Nucleus accumbens (tissue), 56 donors: ENCODE data around the gene PDE10A.

Experiments used
- DNase-seq, 56 donors: peaks; one replicate each; lab custom pipeline; 2025; lab: John Stamatoyannopoulos, UW

The PDE10A gene

DNA sequence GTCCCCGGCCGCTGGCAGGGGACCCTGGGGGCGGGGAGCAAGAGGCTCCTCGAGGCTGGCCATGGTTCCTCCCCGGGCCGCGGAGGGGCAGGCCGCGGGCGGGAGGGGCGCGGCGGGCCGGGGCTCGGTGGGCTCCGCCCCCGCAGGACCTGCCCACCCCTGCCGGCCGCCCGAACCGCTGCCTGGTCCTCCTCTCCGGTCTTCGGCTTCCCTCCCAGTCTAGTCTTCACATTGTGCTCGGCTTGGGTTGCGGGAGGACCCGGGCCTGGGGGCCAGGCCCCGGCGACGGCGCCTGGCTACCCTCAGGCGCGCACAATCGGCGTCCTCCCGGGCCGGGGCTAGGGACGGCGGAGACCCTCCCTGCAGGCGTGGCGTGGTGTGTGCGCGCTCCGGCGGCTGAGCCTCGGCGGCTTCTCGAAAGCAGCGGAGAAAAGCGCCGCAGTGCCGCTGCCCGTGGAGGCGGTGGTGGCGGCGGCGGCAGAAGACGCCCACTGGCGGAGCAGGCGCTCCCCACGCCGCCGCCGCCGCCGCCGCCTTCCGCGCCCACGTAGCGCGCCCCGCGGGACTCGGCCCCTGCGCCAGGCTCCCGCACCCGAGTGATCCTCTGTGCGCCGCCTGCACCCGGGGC, at the start of gene PDE10A:
Gene PDE10A (minus strand): TSS at position 493 of the 628 bp plus-strand sequence. CDS start 430 bp downstream, at position 63.
- DNase-seq = peak in 11 of 56 donors; percentile 18 to 73 (median 47)

DNA sequence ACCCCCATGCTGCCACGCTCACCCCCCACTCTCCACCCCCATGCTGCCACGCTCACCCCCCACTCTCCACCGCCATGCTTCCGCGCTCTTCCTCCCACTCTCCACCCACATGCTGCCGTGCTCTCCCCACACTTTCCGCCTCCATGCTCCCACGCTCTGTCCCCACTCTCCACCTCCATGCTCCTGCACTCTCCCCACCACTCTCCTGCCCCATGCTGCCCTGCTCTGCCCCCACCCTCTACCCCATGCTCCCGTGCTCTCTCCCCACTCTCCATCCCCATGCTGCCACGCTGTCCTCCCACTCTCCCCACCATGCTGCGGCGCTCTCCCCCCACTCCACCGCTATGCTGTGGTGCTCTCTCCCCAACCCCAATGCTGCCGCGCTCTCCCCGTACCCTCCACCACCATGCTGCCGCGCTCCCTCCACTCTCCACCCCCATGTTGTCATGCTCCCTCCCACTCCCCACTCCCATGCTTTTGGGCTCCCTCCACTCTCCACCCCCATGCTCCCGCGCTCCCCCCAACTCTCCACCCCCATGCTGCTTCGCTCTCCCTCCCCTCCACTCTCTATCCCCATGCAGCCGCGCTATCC, 46.0 kb upstream of the PDE10A start:
- no peak for DNase-seq

DNA sequence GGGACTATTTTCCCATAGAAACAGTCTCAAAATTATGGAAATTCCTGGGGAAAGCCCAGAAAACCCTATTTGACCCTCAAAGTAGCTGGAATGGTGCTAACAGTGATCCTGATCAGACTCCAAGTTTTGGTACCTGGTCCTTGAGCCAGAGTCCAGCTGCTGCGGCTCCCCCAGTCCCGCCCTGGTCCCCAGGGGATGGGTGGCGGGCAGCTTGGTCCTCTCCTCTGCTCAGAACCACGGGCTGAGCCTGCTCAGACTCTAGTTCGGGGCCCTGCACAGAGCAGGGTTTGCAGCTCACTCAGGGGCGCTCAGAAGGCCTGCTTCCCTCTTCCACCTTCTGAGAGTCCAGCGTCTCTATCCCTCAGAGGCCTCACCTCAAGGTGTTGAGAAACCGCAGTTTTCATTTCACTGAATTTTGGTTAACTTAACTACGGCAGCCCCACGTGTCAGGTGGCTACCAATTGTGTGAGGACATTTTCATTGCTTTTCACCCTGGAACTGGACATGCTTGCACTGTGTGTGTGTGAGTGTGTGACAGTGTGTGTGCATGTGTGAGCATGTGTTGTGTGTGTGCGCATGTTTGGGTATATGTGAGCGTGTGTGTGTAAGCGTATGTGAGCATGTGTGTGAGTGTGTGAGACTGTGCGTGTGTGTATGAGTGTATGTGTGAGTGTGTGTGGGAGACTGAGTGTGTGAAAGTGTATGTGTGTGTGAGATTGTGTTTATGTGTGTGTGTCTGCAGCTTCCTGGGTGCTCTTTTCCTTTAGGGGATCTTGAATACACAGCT, 44.2 kb upstream of the PDE10A start:
- DNase-seq = no peak

DNA sequence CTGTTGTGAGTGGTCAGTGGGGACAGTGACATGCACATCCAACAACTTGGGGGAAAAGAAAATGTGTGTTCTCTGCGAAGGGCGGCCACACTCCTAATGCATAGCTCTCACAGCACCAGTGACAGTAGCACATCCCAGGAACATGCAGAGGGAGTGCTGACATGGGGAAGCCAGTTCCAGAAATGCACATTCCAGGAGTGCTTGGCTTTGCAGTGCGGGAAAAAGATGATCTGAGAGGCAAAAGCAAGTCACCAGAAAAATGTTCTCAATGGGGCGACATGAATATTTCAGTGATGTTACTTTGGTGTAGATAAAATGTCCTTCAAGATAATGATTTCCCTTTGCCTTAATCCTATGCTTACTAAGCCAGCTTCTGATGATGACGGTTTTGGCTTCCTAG, 42.9 kb upstream of the PDE10A start:
- no peak for DNase-seq

DNA sequence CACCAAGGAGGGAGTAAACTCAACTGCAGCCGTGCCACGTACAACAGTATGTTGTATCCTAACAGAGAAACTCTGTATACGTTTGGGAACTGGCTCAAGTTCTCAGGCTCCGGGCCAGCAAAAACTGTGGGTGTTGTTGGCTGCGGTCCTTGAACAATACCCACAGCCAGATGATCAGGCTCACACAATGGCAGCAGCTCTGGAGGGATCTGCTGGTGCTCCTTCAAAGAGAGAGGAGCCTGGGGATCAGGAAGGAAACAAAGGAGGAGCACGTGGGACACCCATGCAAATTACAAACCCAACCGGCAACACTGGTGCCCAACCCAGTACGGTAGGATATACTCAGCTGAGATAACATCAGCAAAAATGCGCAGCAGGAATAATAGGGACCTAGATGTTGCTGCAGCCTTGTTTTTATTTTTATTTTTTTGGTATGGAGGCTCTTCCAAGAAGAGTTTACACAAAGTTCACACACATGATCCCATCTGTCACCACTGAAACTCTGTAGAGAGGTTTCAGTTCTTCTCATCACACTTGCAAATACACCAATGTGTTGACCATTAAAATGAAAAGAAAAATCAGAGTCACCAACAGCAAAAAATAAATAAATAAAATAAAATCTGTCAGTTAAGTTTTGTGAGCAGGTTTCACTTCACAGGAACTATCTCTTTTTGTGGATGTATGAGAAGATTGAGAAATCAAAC, 41.2 kb upstream of the PDE10A start:
- DNase-seq = peak in 23 of 56 donors; percentile 2 to 67 (median 15)

DNA sequence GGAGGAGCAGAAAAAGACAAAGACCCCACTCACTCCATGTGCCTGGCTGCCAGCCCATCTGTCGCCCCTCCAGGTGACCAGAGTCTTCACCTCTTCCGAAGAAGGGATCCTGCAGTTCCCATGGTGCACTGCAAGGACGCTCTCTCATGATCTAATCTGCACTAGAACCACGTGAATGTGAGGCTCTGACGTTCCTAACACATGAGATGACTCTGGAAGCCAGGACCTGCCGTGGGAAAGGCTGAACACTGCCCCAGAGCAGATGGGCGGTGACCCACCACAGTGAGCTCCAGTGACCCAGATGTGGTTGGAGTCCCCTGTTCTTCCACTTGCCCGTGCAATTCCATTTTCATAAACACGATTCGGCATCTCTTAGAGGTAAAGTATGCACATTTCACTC, 39.6 kb upstream of the PDE10A start:
- no peak for DNase-seq

DNA sequence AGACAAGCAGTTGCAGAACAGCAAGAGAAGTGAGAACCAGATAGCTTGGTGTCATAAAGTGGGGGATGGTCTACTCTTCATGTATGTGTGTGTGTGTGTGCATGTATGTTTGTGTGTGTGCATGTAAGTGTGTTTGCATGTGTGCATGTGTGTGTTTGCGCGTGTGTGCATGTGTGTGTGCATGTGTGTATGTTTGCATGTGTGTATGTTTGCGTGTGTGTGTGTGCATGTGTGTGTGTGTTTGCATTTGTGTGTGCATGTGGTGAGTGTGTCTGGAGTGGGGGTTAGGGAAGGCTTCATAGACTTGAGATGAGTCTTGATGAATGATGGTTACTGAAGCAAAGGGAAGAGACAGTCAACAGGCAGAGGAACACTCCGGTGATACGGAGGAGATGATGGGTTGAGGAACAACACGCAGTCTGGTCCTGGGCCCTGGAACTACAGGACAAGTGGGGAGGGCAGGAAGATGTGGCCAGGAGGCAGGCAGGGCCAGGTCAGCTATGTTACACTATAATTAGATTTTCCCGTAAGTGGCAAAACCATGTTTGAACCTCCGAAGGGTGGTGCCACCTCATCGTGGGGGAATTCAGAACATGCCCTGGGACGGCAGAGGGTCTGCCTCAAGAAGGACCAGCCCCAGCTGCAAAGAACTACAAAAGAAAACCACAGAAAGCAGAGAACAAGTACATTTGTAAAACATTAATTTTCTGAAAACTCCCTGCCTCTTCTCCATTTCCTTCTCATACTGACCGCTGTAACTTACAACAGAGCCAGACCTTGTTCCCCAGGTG, 38.7 kb upstream of the PDE10A start:
- no peak for DNase-seq

DNA sequence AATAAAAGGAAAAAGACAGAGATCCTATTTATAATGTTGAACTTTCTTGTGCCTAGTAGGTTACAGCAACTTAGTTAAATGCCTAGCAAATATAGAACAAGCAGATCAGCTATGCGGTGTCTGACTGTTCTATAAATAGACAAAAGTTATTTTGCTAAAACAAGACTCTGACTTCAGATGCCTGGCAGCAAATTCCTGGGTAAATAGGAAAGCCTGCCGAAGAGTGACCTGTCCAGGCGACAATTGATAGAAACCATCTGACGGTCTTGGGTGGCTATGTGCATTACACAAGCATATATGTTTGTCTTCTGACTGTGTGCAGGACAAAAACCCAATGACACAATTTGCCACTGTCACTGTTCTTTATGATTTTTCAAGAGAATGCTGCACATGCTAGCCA, 38.0 kb upstream of the PDE10A start:
- DNase-seq = no peak

DNA sequence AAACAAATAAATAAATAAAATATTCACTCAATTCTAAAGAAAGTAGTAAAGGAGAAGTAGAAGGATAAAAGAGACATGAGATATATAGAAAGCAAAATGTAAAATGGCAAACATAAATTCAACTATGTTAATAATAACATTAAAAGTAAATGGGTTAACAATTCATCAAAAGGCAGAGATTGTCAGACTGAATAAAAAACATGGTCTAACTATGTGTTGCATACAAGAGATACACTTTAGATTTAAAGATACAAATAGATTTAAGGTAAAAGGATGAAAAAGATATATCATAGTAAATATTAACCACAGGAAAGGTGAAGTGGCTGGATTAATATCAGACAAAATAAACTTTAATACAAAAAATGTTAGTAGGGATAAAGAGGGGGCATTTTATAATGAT, 35.8 kb upstream of the PDE10A start:
- DNase-seq = no peak

DNA sequence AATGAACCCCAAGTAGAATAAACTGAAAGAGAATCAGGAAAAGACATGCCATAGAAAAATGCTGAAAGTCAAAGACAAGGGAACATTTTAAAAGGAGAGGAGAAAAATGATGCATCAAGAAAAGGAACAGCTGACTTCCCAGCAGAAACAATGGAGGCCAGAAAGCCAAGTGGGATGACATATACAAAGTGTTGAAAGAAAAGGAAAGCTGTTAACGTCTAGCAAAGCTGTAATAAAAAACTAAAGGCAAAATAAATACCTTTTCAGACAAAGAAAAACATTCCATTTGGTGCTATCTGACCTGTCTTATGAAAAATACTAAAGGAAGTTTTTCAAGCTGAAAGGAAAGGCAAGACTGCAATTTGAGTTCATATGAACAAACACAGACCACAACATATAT, 34.1 kb upstream of the PDE10A start:
- DNase-seq = no peak

DNA sequence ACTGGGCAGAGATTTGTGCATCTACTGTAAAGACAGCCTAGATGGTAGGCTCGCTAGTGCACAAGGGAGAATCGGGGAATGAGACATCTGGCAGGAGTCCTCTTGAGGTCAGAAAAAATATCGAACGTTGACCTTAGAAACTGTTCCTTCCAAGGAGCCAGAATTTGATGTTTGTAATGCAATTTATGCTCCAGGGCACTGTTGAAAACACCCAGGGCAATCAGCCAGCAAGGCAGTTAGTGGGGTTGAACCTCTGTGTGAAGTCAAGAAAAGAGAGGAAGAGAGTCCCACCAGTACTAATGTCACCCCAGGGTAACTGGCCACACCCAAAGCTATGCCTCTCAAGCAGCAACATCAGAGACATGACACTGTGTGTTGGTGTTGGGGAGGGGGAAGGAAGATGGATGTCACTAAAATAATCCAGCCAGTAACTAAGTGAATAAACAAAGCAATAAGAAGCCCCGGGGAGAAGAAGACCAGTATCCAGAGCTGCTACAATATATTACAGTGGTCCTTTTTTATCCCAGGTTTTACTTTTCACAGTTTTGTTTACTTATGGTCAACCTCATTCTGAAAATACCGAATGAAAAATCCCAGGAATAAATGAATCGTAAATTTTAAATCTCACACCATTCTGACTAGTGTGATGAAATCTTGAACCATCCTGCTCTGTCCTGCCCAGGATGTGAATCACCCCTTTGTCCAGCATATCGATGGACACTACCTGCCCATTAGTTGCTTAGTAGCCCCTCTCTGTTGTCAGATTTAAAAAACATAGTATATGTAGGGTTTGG, 32.9 kb upstream of the PDE10A start:
- no peak for DNase-seq

DNA sequence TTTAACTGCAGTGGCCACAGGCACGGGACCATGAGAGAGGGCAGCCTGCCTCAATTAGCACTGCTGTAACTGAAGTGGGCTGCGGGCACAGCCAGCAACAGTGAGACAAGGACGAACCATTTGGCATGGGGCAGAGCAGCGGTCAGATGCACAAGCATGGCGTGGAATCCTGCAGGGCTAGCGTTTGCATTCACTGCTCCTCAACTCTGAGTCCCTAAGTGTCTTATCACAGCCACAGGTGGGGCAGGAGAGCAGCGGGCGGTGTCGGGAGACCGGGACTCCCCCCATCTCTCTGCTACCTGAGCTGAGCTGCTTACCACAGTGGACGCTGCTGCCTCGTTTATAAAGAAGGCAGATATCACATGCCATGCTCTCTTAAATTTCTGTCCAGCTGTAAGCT, 31.3 kb upstream of the PDE10A start:
- no peak for DNase-seq

DNA sequence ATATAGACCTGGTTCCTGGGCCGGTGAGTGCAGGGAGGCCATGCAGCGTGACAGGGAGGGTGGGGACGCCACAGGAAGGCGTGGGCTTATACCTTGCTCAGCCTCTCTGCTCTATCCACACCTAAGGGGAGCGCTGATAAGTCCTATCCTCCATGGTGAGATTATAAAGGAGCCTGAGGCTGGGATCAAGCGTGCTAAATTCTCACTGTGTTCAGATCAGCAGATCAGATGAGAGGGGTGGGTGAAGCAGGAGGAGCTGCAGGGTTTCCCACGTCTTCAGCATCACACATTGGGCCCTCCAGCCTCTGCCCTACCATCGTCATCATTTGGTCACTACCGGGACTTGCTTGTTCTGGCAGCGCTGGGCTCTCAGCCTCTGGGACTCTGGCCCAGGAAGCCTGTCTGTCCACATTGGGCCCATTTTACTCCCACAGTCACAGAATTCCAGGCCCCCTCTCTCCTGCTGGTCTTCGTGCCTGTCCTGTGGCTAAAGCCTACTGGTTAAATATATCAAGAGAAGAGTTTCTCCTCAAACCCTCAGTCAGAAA, 29.1 kb upstream of the PDE10A start:
- DNase-seq = no peak

DNA sequence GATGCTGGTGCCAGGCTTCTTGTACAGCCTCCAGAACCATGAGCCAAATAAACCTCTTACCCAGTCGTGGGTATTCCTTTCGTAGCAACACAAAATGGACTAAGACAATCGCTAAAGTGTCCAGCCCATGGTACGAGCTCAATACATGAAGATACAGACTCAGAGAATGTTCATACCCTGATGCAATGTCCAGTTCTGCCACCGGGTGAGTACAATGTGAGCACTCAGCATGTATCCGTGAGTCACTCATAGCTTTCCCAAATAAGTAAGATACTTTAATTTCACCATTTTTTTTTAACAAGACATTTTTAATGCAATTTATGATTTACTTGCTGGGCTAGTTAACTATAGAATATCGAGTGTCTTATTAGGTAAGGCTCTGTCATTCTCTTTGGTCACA, 26.7 kb upstream of the PDE10A start:
- no peak for DNase-seq

DNA sequence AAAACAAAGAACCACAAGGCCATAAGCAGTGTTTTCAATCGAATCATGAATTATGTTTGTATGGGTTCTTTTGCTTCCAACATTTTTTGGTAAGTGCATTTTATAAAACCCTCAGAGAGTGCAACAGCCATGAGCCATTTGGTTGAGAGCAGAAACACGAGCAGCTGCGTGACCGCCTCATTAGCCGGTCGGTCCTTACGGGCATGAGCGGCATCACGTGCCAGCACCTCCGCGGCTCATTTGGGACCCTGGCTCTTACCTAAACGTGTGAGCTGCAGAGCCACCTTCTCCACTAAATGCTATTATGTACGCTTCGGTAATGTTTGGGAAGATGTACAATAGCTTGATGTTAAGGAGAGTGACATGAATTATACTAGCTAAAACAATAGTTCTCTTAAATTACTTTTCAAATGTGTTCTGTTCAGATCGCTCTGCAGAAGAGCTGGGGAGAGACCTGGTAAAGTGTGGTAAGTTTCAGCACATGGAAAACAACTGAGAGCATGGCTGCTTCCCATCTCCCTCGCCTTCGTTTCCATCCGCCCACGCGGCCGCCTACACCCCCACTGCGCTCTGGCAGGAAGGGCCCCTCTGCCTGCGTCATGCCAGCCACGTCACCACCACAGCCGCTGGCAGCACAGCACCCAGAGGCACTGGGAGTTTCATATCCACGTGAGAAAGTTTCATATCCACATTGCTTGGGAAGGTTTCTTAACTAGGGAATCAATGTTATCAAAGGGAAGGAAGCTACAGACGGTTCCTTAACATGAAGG, 23.7 kb upstream of the PDE10A start:
- DNase-seq = peak in 39 of 56 donors; percentile 16 to 91 (median 64)

DNA sequence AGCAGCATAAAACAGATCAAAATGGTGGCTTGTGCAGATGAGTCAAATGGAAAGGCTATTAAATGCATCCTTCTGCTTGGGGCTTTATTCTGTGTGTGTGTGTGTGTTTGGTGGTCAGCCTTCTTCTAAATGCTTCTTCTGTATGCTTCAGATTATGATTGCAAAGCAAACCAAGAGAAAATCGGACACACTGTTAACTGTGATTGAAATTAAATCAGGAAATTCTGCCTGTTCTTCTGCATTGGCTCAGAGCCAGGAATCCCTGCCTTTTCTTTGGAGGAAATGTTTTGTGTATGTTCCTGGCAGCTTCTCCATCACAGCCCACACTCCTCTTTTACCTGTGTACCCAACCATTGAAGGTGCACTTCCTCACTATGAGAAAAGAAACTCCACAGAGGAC, 22.3 kb upstream of the PDE10A start:
- no peak for DNase-seq

DNA sequence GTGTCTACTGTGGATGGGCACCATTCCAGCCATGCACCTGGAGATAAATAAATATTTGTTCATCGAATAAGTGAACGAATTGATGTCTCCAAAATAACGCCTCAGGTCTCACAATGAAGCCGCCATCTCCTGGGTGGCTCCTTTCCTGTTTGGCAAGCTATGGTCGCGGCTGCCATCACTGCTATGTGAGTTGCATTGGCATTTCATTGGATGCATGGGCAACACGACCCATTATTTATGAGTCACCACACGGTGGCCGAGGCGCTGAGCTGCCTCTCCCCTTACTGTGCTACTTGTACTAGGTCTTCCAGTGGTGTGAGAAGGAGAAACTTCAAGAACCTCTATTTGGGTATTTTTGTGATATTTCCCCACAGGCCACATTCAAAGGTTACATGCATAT, 21.3 kb upstream of the PDE10A start:
- DNase-seq = no peak

DNA sequence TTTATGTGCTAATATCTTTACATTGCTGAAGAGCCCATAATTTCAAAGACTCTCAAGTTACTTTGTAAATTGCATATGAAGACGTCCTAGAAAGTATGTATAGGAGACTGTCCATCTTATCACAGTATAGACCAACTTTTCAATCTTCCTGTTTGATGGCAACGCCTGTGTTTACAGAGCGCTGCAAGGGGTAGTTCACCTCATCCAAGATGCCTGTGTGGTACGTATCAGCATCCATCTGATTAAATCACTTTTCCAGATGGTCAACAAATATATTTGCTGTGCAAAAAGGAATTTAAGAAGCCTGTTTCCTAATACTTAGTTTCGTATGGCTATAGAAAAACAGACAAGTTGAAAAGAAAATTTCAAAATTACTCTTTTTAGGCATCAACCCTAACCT, 17.9 kb upstream of the PDE10A start:
- no peak for DNase-seq

DNA sequence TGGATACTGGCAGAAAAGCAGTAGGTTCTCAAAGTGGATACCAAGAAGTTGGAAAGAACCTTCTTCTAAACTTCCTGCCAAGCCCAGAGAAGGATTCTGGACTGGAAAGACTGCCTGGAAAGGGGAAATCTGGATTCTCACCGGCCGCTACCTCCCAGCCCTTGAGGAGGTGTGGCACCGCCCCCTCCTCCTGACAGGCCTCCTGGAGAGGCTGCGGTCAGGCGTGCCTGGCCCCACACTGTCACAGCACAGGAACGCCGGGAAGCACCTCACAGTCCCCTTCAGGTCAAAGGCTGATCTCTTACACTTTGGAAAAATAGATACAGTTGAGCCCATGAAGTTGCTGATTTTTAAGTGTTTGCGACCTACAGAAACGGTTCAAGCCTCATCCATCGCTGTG, 16.3 kb upstream of the PDE10A start:
- DNase-seq = no peak
